GM18499 (cell line): ENCODE measurements around the gene UHRF2.

Source experiments
- ATAC-seq: cut with Tn5 transposase; IDR thresholded peaks from one replicate; pipeline ENCODE4 v1.9.1; 2021; ENCODE audit warnings: moderate number of reproducible peaks; ENCODE audit not compliant: insufficient read depth, unreplicated experiment

The UHRF2 gene

DNA sequence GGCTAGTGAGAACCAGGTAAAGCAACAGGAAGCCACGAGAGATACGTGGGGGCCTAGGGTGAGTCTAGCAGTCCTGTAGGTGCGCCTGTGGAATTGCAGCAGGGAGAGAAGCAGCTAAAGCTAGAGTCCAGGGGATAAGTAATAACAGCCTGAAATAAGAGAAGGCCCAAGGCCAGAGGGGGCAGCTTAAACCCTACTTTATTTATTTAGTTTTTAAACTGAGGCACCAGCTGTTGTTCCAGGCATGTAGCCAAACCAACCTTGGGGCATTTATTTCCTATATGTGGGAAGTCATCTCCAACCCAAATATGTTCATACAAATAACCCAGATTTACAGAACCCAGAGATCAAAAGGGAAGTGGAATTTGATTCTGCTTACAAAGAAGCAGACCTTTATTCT, 139.0 kb downstream of the UHRF2 start:
- no peak for ATAC-seq

- no peak for ATAC-seq
Measured at GRCh38 chr9:6552498-6553121, 139.6 kb downstream of the UHRF2 start.

DNA sequence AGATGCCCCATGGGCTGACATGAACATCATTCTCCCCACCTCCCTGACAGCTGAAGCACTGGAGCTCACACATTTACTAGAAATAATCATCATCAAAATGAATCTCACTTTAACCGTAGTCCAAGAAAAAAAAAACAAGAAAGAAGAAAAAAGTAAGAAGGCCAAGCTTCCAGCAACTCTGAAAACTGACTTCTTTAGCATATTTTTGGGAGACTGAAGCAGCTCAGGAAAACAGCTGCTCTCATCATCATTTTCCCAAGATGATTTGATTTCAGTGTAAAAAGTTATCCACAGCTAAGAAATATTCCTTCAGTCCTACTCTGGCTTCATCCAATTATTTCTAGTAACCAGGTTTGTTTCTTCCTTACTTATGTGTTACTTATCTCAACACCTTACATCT, 140.9 kb downstream of the UHRF2 start:
- no peak for ATAC-seq
